AG09319 (cell line): ENCODE results near the gene TNNT3.

Experiments
- DNase-seq: peaks from one replicate; pipeline ENCODE4 v3.0.0-alpha.2; 2010; ENCODE audit warnings: low read depth; ENCODE audit errors: extremely low read depth
- TF ChIP-seq, protein P1 (sequence below): IDR thresholded peaks from 2 replicates; pipeline ENCODE4 v1.5.1; 2011; ENCODE audit warnings: low read depth, mild to moderate bottlenecking, inconsistent platforms, low read length, moderate library complexity

Gene TNNT3

DNA sequence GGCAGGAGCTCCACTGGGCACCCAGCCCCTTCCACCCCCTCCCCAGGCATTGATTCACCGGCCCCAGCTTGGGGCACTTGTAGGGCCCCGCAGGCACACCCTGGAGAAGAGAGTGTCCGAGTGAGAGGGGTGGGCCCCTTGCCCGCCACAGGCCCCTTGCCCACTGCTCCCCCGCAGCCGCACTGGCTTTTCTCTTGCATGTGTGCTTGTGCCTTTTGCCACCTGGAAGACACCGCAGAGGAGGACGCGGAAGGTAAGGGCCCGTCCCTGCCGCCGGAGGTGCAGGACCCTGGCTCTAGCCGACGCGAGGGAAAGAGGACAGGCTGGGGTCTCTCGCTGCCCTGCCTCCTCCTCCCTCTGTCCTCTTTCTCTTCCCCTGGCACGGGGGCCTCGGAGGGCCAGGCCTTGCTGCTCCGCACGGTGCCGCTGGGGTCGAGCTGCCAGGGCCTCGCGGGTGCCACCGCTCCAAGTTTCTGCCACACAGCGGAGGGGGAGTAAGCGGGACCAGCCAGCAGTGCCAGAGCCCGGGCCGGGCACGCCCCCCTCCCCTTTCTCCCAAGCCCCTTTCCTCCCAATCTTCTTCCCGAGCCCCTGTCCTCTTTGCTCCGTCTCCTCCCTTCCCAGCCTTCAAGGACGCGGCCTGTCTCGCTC is 9.5 kb downstream of the TNNT3 start:
- DNase-seq = no peak
- TF ChIP-seq, protein P1, sequence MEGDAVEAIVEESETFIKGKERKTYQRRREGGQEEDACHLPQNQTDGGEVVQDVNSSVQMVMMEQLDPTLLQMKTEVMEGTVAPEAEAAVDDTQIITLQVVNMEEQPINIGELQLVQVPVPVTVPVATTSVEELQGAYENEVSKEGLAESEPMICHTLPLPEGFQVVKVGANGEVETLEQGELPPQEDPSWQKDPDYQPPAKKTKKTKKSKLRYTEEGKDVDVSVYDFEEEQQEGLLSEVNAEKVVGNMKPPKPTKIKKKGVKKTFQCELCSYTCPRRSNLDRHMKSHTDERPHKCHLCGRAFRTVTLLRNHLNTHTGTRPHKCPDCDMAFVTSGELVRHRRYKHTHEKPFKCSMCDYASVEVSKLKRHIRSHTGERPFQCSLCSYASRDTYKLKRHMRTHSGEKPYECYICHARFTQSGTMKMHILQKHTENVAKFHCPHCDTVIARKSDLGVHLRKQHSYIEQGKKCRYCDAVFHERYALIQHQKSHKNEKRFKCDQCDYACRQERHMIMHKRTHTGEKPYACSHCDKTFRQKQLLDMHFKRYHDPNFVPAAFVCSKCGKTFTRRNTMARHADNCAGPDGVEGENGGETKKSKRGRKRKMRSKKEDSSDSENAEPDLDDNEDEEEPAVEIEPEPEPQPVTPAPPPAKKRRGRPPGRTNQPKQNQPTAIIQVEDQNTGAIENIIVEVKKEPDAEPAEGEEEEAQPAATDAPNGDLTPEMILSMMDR = no peak

DNA sequence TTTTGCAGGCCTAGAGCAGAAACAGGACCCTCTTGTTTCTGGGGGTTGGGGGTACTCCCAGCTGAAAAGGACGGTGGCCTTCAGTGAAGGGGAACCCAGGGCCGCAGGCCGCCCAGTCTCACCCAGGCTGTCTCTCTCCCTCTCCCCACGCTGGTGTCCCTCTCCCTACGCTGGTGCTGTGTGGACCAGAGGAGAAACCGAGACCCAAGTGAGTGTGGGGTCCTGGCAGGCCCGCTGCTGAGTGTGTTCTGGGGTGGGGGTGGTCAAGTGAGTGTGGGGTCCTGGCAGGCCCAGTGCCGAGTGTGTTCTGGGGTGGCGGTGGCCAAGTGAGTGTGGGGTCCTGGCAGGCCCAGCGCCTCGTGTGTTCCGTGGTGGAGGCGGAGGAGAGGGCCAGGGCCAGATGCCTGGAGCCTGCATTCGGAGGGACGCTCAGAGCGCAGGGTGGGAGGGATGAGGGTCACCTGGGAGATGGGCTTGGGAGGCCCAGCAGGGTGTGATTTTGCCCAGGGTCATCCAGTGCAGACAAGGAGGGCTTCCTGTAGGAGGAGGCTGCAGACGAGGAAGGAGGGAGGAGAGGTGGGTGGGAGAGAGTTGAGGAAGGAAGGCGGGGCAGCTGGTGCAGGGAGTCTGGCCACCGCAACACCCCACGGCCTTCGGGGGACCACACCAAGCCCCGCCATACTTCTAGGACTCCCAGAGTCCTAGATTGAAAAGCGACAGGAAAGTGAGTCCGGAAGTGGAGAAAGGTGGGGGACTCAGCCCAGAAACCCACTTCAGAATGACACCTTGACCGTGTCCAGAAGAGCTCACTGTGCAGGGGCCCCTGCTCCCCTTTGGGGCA is 10.3 kb downstream of the TNNT3 start:
- TF ChIP-seq, protein P1 = no peak
- no peak for DNase-seq

DNA sequence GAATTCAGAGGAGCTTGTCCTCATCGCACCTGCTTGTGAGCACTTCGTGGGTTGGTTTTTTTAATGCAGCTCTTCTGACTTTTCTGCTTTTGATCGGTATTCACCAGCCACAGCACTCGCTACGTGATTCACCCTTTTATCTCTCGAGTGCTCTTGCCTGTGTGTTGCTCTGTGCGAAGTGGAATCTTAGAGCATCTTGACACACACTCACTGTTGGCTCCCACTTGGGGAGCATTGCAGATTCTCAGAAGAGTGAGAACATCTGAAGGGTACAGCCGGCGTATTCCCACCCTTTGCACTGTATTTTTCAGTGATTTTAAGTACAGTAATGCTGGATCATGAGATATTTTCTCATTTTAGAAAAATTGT is 10.9 kb downstream of the TNNT3 start:
- DNase-seq = no peak
- TF ChIP-seq, protein P1 = no peak

DNA sequence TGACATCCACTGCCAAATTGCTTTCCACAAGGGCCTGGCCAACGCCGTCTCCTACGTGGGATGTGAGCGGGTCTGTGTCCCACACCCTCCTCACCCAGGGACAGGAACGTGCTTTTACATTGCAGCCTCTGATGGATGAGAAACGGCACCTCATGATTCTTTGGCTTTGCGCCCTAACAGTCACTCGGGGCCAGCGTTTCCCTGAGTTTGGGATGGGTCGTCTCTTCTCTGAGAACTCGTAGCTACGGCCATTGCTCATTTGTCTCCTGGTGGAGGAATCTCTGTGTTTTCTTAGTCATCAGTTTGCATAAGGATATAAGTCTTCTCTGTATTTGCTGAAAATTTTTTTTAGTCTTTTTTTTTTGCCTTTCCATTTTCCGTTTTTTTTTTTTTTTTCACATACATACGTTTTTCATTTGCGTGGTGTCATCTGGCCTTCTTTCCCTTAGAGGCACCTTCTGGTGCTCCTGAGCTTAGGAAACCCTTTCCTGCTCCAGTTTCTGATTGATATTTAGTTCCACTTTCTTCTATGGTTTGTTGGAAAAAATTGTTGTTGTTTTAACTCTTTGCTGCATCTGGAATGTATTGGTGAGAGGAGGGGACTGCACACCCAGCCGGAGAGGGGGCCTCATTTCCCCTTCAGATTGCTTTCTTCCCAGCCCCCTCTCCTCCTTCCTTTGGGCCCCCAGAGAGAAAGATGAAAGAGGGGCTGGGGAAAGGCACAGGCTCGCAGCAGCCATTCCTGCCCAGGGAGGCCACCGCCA is 12.0 kb downstream of the TNNT3 start:
- no peak for DNase-seq
- TF ChIP-seq, protein P1 = no peak

DNA sequence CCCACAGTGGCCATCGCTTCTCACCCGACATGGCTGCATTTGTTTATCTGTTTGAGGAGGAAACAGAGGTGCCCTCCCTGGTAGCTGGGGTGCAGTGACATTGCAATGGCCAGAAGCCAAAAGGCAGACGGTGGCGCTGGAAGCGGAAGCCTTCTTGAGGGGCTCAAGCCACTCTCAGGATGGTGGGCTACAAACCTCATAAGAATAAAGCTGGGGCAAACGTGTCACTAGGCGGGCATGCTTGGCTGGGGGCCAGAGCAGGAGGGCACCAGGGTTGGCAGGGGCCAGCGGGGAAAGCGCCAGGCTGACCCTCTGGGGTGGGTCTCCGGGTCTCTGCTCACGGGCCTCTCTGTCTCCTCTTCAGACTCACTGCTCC is 12.6 kb downstream of the TNNT3 start:
- DNase-seq = no peak
- TF ChIP-seq, protein P1 = no peak

DNA sequence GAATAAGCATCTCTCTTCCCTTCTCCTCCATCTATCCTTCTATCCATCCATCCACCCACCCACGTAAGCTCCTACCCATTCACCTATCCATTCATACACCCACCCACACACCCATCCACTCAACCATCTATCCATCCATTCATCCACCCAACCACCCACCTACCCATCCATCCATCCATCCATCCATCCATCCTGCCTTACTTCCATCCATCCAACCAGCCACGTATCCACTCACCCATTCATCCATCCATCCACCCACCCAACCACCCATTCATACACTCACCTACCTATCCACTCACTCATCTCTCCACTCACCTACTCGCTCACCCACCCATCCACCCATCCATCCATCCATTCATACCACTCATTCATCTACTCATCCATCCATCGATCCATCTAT is 13.2 kb downstream of the TNNT3 start:
- no peak for DNase-seq
- TF ChIP-seq, protein P1 = no peak
